SK-N-SH (cell line): ENCODE data around the gene RAPGEF1. TPM values are rescaled to one million over a fixed set of nuclear protein-coding genes. Genes with fewer than 3 reads are reported as not detected.

Experiments
- CTCF ChIA-PET: fragments of 300-600, 350-600 bp; formaldehyde crosslinking; extraction: SDS; loops from one replicate; lab custom pipeline; 2021; lab: Yijun Ruan, JAX
- POLR2A ChIA-PET: fragments of 350-600 bp; sonication (Branson Sonifier 250); formaldehyde crosslinking; extraction: SDS; loops from one replicate; lab custom pipeline; 2020; ENCODE audit warnings: antibody characterized with exemption, inconsistent platforms; lab: Yijun Ruan, JAX
- DNase-seq: peaks from one replicate; pipeline ENCODE4 v3.0.0; 2012
- H2AFZ ChIP-seq: fragments of 200-600 bp; sonication (generic); 2 replicates; pipeline ENCODE4 v1.8.1; 2016; ENCODE audit warnings: antibody characterized with exemption, mild to moderate bottlenecking, low read depth
- H3F3A ChIP-seq: fragments of 200-600 bp; sonication (generic); replicated peaks from 2 replicates; pipeline ENCODE3; 2016; ENCODE audit warnings: antibody characterized with exemption, mild to moderate bottlenecking; ENCODE audit not compliant: insufficient read depth
- H3K27ac ChIP-seq, 2 experiments: fragments of 200-500 bp in 1 of 2; fragments of 200-600 bp in 1 of 2; sonication (Bioruptor generic) in 1 of 2; sonication (generic), shearing (Covaris generic) in 1 of 2; 2 replicates each; pipeline versions ENCODE4 v1.5.1 to v1.6.1; 2014 to 2016; ENCODE audit warnings: low read depth in 2 of 2, inconsistent platforms in 1 of 2, low read length in 1 of 2, mild to moderate bottlenecking in 1 of 2, mixed read lengths in 1 of 2
- H3K27me3 ChIP-seq: fragments of 200-600 bp; sonication (generic), shearing (Covaris generic); 2 replicates; pipeline ENCODE4 v1.6.1; 2016; ENCODE audit warnings: mixed run types; ENCODE audit not compliant: insufficient read depth
- H3K36me3 ChIP-seq, 2 experiments: fragments of 200-500 bp in 1 of 2; fragments of 200-600 bp in 1 of 2; sonication (Bioruptor generic) in 1 of 2; sonication (generic) in 1 of 2; replicated peaks in 1 of 2; 2 replicates each; pipeline versions ENCODE3 to v1.5.1; 2014 to 2016; ENCODE audit warnings: low read length in 1 of 2, mild to moderate bottlenecking in 1 of 2; ENCODE audit not compliant: insufficient read depth in 2 of 2, control insufficient read depth in 1 of 2
- H3K4me1 ChIP-seq, 2 experiments: fragments of 200-500 bp in 1 of 2; fragments of 200-600 bp in 1 of 2; sonication (Bioruptor generic) in 1 of 2; sonication (generic), shearing (Covaris generic) in 1 of 2; 2 replicates each; pipeline versions ENCODE4 v1.5.1 to v1.6.1; 2014 to 2016; ENCODE audit warnings: low read depth in 1 of 2, low read length in 1 of 2, mixed run types in 1 of 2; ENCODE audit not compliant: insufficient read depth in 2 of 2, control insufficient read depth in 1 of 2
- H3K4me2 ChIP-seq: fragments of 200-600 bp; sonication (generic), shearing (Covaris generic); 2 replicates; pipeline ENCODE4 v1.6.1; 2017; ENCODE audit warnings: mixed run types
- H3K4me3 ChIP-seq, 2 experiments: fragments of 200-500 bp in 1 of 2; fragments of 200-600 bp in 1 of 2; sonication (Bioruptor generic) in 1 of 2; sonication (generic), shearing (Covaris generic) in 1 of 2; 2 replicates each; pipeline versions ENCODE4 v1.5.1 to v1.8.1; 2014 to 2016; ENCODE audit warnings: low read depth in 2 of 2, inconsistent platforms in 1 of 2, low read length in 1 of 2, mild to moderate bottlenecking in 1 of 2, mixed read lengths in 1 of 2, moderate library complexity in 1 of 2
- H3K79me2 ChIP-seq: fragments of 200-600 bp; sonication (generic); 2 replicates; pipeline ENCODE4 v1.8.1; 2017; ENCODE audit warnings: mild to moderate bottlenecking; ENCODE audit not compliant: insufficient read depth
- H3K9ac ChIP-seq: fragments of 200-600 bp; sonication (generic); 2 replicates; pipeline ENCODE4 v1.6.1; 2017; ENCODE audit warnings: mixed run types
- H3K9me2 ChIP-seq: fragments of 200-600 bp; sonication (generic); 2 replicates; pipeline ENCODE4 v1.6.1; 2017; ENCODE audit warnings: mixed run types
- H3K9me3 ChIP-seq: fragments of 200-600 bp; sonication (generic); 2 replicates; pipeline ENCODE4 v1.6.1; 2017; ENCODE audit warnings: mixed run types, mild to moderate bottlenecking, moderate library complexity
- H4K20me1 ChIP-seq: fragments of 200-600 bp; sonication (generic); 2 replicates; pipeline ENCODE4 v1.6.1; 2017; ENCODE audit warnings: mild to moderate bottlenecking, mixed run types; ENCODE audit not compliant: insufficient read depth
- CHD2 ChIP-seq: fragments of 150-350 bp; IDR thresholded peaks from 2 replicates; pipeline ENCODE4 v1.6.1; 2018; ENCODE audit warnings: low read length; ENCODE audit not compliant: partially characterized antibody
- CTCF ChIP-seq: fragments of 200-600 bp; sonication (generic); IDR thresholded peaks from 2 replicates; pipeline ENCODE4 v1.6.1; 2017; ENCODE audit warnings: antibody characterized with exemption, mild to moderate bottlenecking, moderate library complexity
- ELF1 ChIP-seq: IDR thresholded peaks from 2 replicates; pipeline ENCODE4 v1.4.0; 2012
- FOSL2 ChIP-seq: IDR thresholded peaks from 2 replicates; pipeline ENCODE4 v1.4.0; 2012; ENCODE audit warnings: low read depth, mild to moderate bottlenecking, moderate library complexity, borderline replicate concordance
- POLR2AphosphoS5 ChIP-seq: IDR thresholded peaks from 2 replicates; pipeline ENCODE4 v1.6.1; 2012; ENCODE audit warnings: low read depth, low read length
- RXRA ChIP-seq: IDR thresholded peaks from 2 replicates; pipeline ENCODE4 v1.4.0; 2012; ENCODE audit warnings: low read depth, mild to moderate bottlenecking, borderline replicate concordance
- TEAD4 ChIP-seq: IDR thresholded peaks from 2 replicates; pipeline ENCODE4 v1.4.0; 2012; ENCODE audit warnings: mild to moderate bottlenecking, borderline replicate concordance; ENCODE audit not compliant: insufficient read depth
- YY1 ChIP-seq: IDR thresholded peaks from 2 replicates; pipeline ENCODE4 v1.4.0; 2012; ENCODE audit warnings: low read depth, mild to moderate bottlenecking
- WGBS: methylation state at CpG from one replicate; pipeline ENCODE4 v1.1.6; 2017; ENCODE audit warnings: low lambda C conversion rate; 5-methylcytosine and 5-hydroxymethylcytosine counted together
- polyA plus RNA-seq, 3 experiments: library from polyadenylated mRNA; depleted of rRNA; stranded (reverse); fragments of >200 nt; gene quantifications; 2 replicates each; pipeline ENCODE4 v1.2.3, GENCODE V29; 2012
- TF ChIP-seq, protein P1 (sequence below): fragments of 150-350 bp; IDR thresholded peaks from 2 replicates; pipeline ENCODE4 v1.6.1; 2017; ENCODE audit warnings: antibody characterized with exemption, low read length, low read depth, borderline replicate concordance
- TF ChIP-seq, protein P2 (sequence below): fragments of 150-350 bp; IDR thresholded peaks from 2 replicates; pipeline ENCODE4 v1.6.1; 2016; ENCODE audit warnings: mild to moderate bottlenecking, low read depth, low read length
- TF ChIP-seq, protein P3 (sequence below): IDR thresholded peaks from 2 replicates; pipeline ENCODE4; 2012
- TF ChIP-seq, protein P4 (sequence below): IDR thresholded peaks from 2 replicates; pipeline ENCODE4 v1.4.0; 2012; ENCODE audit warnings: low read depth

RAPGEF1 gene
- polyA plus RNA-seq, 1 of the 3 experiments (the other 2 are of a cell fraction) = 26.2 TPM

GRCh38 chr9:131677444-131678180 lies 62.3 kb downstream of the RAPGEF1 start (continued):
- TF ChIP-seq, protein P1, sequence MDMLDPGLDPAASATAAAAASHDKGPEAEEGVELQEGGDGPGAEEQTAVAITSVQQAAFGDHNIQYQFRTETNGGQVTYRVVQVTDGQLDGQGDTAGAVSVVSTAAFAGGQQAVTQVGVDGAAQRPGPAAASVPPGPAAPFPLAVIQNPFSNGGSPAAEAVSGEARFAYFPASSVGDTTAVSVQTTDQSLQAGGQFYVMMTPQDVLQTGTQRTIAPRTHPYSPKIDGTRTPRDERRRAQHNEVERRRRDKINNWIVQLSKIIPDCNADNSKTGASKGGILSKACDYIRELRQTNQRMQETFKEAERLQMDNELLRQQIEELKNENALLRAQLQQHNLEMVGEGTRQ = no peak
- TF ChIP-seq FOSL2 = peak; percentile 45
- no peak for TF ChIP-seq POLR2AphosphoS5
- TF ChIP-seq, protein P2, sequence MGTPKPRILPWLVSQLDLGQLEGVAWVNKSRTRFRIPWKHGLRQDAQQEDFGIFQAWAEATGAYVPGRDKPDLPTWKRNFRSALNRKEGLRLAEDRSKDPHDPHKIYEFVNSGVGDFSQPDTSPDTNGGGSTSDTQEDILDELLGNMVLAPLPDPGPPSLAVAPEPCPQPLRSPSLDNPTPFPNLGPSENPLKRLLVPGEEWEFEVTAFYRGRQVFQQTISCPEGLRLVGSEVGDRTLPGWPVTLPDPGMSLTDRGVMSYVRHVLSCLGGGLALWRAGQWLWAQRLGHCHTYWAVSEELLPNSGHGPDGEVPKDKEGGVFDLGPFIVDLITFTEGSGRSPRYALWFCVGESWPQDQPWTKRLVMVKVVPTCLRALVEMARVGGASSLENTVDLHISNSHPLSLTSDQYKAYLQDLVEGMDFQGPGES = no peak
- TF ChIP-seq RXRA = no peak
- TF ChIP-seq, protein P3, sequence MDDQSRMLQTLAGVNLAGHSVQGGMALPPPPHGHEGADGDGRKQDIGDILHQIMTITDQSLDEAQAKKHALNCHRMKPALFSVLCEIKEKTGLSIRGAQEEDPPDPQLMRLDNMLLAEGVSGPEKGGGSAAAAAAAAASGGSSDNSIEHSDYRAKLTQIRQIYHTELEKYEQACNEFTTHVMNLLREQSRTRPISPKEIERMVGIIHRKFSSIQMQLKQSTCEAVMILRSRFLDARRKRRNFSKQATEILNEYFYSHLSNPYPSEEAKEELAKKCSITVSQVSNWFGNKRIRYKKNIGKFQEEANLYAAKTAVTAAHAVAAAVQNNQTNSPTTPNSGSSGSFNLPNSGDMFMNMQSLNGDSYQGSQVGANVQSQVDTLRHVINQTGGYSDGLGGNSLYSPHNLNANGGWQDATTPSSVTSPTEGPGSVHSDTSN = no peak
- TF ChIP-seq, protein P4, sequence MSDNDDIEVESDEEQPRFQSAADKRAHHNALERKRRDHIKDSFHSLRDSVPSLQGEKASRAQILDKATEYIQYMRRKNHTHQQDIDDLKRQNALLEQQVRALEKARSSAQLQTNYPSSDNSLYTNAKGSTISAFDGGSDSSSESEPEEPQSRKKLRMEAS = no peak
- TF ChIP-seq CHD2 = no peak
- TF ChIP-seq TEAD4 = no peak
- TF ChIP-seq YY1 = no peak

DNA sequence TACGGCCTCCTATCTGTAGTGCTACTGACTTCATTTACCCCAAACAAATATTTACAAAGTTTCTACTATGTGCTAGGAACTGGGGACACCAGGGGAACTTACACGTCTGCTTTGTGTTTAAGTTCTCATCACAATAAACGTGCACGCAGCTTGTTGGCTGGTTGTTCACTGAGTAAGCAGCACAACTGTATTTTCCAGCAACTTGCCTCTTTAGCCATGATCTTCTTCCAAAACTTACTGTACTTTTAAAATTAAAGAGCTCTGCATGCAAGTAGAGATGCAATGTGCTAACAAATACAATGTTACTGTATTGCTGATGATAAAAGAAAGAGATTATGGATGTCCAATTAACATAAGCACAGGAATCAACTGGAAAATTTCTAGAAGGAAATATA lies 62.8 kb downstream of the RAPGEF1 start:
- Histone ChIP-seq H3K9ac (no peak overlapping the region), H3K27me3 (no peaks in the 10 kb centered on the region), H3K4me1 (peaks cover 30 to 44% of the 10 kb centered on the region in 2 experiments), H3K36me3 (no peaks in the 10 kb centered on the region), H3F3A (peaks cover 25% of the 10 kb centered on the region), H2AFZ (no peak overlapping the region), H3K4me3 (no peak overlapping the region; a peak in 1 of 4 replicates), H3K4me2 (peak overlapping the region; percentile 67), H3K79me2 (peaks cover 33% of the 10 kb centered on the region), H3K9me2 (no peaks in the 10 kb centered on the region), H3K9me3 (no peaks in the 10 kb centered on the region), H3K27ac (peak overlapping the region; percentile 76 to 81; a peak in 3 of 4 replicates), H4K20me1 (peaks cover 54% of the 10 kb centered on the region)
- ChIA-PET POLR2A (no interaction called here), CTCF (interaction anchor here (0.5 to 3.8 kb wide), 11 partner anchors 9 to 592 kb away, joined by 3 to 12 read pairs (median 3); no protein-coding TSS in a partner anchor)
- WGBS = 37% methylated on average over 4 of the region's 4 CpGs
- DNase-seq = no peak
- TF ChIP-seq CTCF = no peak
- TF ChIP-seq ELF1 = no peak
- TF ChIP-seq, protein P3 = no peak
